Muscle layer of duodenum (tissue), 2 donors: ENCODE measurements around the gene TRPM2.

Experiments
- H3K27ac ChIP-seq: one replicate; pipeline ENCODE4 v1.7.0; 2013; ENCODE audit warnings: mild to moderate bottlenecking, low read length
- H3K27me3 ChIP-seq: one replicate; pipeline ENCODE4 v1.7.0; 2013; ENCODE audit warnings: low read depth, mild to moderate bottlenecking, control low read depth, low read length
- H3K36me3 ChIP-seq, 2 donors: one replicate each; pipeline ENCODE4 v1.7.0; 2013; ENCODE audit warnings: low read length in 2 of 2, control low read depth in 1 of 2, mild to moderate bottlenecking in 1 of 2; ENCODE audit not compliant: insufficient read depth in 2 of 2, control insufficient read depth in 1 of 2
- H3K4me1 ChIP-seq, 2 donors: one replicate each; pipeline ENCODE4 v1.7.0; 2013; ENCODE audit warnings: low read length in 2 of 2, mild to moderate bottlenecking in 2 of 2, control low read depth in 1 of 2, moderate library complexity in 1 of 2; ENCODE audit not compliant: insufficient read depth in 2 of 2, control insufficient read depth in 1 of 2
- H3K4me3 ChIP-seq, 2 donors: one replicate each; pipeline ENCODE4 v1.7.0; 2013; ENCODE audit warnings: low read length in 2 of 2, low read depth in 1 of 2, mild to moderate bottlenecking in 1 of 2
- H3K9me3 ChIP-seq, 2 donors: one replicate each; pipeline ENCODE4 v1.7.0; 2013; ENCODE audit warnings: low read length in 2 of 2, control low read depth in 1 of 2, mild to moderate bottlenecking in 1 of 2; ENCODE audit not compliant: control insufficient read depth in 1 of 2
- donor health status: healthy.

Gene TRPM2

DNA sequence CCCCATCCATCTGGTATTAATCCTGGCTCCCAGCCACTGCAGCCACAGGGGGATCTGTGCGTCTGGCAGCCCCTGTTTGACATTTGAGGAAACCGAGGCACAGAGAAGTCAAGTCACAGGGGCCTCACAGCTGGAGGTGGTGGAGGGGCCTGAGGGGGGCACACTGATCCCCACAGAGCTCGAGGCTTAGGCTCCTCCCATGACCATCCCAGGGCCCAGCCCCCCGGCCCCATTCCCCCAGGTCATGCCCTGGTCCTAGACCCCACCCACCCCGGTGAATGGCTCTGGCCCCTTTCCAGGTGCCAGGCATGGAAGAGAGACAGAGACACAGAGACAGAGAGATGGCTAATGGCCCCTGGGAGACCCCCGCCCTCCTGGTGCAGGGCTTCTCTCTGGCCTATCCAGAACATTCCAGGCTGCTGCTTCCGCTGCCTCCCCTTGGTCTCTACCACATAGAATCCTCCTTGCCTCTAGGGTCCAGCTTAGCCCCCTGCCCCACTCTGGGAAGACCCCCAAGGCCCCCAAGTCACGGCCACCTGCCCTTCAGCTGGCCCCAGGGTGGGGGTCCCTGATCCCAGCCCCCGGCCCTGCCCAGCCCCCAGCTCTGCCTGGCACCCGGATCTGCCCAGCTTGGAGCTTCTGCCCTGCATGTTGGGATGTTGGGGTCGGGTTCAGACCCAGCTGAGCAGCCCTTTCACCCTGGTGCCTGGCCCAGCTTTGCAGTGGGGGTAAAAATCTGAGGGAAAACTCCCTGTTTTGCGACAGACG is 72.7 kb downstream of the TRPM2 start:
- Histone ChIP-seq H3K27ac (no peak overlapping the region), H3K36me3 (no peaks in the 10 kb centered on the region), H3K27me3 (no peaks in the 10 kb centered on the region), H3K4me3 (no peak overlapping the region), H3K4me1 (no peaks in the 10 kb centered on the region), H3K9me3 (peaks cover 5 to 6% of the 10 kb centered on the region in 2 donors)

- Histone ChIP-seq H3K36me3 (no peaks in the 10 kb centered on the region), H3K27me3 (no peaks in the 10 kb centered on the region)
Measured at GRCh38 chr21:44426663-44427191, 73.3 kb downstream of the TRPM2 start.

GRCh38 chr21:44427241-44428120 is 74.1 kb downstream of the TRPM2 start:
- no peak overlapping the region for H3K27ac ChIP-seq
- no peaks in the 10 kb centered on the region for H3K4me1 ChIP-seq
- peaks cover 5 to 6% of the 10 kb centered on the region in 2 donors for H3K9me3 ChIP-seq
- no peaks in the 10 kb centered on the region for H3K36me3 ChIP-seq
- no peaks in the 10 kb centered on the region for H3K27me3 ChIP-seq
- H3K4me3 ChIP-seq = no peak overlapping the region

More at GRCh38 chr21:44426663-44427191, 73.3 kb downstream of the TRPM2 start:
- Histone ChIP-seq H3K4me3 (no peak overlapping the region), H3K9me3 (peaks cover 5 to 6% of the 10 kb centered on the region in 2 donors), H3K4me1 (no peaks in the 10 kb centered on the region), H3K27ac (no peak overlapping the region)

DNA sequence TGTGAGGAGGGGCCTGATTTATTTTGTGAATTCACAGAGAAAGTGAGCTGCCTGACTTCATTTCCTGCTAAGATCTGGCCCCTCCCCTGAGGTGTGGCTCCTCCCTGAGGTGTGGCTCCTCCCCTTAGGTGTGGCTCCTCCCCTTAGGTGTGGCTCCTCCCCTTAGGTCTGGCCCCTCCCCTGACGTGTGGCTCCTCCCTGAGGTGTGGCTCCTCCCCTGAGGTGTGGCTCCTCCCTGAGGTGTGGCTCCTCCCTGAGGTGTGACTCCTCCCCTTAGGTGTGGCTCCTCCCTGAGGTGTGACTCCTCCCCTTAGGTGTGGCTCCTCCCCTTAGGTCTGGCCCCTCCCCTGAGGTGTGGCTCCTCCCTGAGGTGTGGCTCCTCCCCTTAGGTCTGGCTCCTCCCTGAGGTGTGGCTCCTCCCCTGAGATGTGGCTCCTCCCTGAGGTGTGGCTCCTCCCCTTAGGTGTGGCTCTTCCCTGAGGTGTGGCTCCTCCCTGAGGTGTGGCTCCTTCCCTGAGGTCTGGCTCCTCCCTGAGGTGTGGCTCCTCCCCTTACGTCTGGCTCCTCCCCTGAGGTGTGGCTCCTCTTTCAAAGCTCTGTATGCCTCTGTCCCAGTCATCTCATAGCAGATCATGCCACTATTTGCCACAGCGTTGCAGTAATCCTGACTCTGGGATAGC is 75.0 kb downstream of the TRPM2 start:
- no peaks in the 10 kb centered on the region for H3K4me1 ChIP-seq
- no peak overlapping the region for H3K4me3 ChIP-seq
- no peak overlapping the region for H3K27ac ChIP-seq
- H3K27me3 ChIP-seq = no peaks in the 10 kb centered on the region
- H3K9me3 ChIP-seq = peaks cover 5 to 6% of the 10 kb centered on the region in 2 donors
- H3K36me3 ChIP-seq = no peaks in the 10 kb centered on the region

DNA sequence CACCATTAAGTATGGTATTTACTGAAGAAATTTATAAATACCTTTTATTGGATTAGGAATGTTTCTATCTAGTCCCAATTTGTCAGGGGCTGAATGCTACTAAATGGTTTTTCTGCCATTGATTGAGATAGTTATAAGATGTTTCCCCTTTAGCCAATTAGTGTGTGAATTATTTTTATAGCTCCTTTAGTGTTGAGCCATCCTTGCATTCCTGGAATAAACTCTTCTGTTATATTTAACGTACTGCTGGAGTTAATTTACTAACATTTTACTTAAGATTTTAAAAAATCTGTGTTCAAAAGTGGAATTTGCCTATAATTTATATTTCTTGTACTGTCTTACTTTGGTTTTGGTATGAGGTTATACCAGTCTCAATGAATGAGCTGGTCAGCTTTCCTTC is 76.5 kb downstream of the TRPM2 start:
- H3K4me1 ChIP-seq = no peaks in the 10 kb centered on the region
- no peak overlapping the region for H3K27ac ChIP-seq
- H3K27me3 ChIP-seq = no peaks in the 10 kb centered on the region
- no peak overlapping the region for H3K4me3 ChIP-seq
- no peaks in the 10 kb centered on the region for H3K36me3 ChIP-seq
- H3K9me3 ChIP-seq = peaks cover 5 to 6% of the 10 kb centered on the region in 2 donors

- Histone ChIP-seq H3K4me1 (no peaks in the 10 kb centered on the region), H3K27me3 (no peaks in the 10 kb centered on the region), H3K36me3 (no peaks in the 10 kb centered on the region), H3K9me3 (peaks cover 5 to 6% of the 10 kb centered on the region in 2 donors), H3K4me3 (no peak overlapping the region), H3K27ac (no peak overlapping the region)
Measured at GRCh38 chr21:44431300-44431699, 77.9 kb downstream of the TRPM2 start.

- Histone ChIP-seq H3K4me1 (peaks cover 0 to 7% of the 10 kb centered on the region in 2 donors), H3K27ac (no peak overlapping the region), H3K4me3 (no peak overlapping the region), H3K9me3 (peaks cover 5 to 6% of the 10 kb centered on the region in 2 donors), H3K27me3 (no peaks in the 10 kb centered on the region), H3K36me3 (no peaks in the 10 kb centered on the region)
Measured at GRCh38 chr21:44432841-44433790, 79.7 kb downstream of the TRPM2 start.

GRCh38 chr21:44433791-44434567 is 80.6 kb downstream of the TRPM2 start:
- peaks cover 0 to 6% of the 10 kb centered on the region in 2 donors for H3K9me3 ChIP-seq

GRCh38 chr21:44434568-44434925 is 81.1 kb downstream of the TRPM2 start:
- Histone ChIP-seq H3K27ac (no peak overlapping the region), H3K27me3 (no peaks in the 10 kb centered on the region), H3K4me1 (peaks cover 0 to 17% of the 10 kb centered on the region in 2 donors), H3K36me3 (no peaks in the 10 kb centered on the region), H3K9me3 (peaks cover 0 to 6% of the 10 kb centered on the region in 2 donors), H3K4me3 (no peak overlapping the region)

More at GRCh38 chr21:44433791-44434567, 80.6 kb downstream of the TRPM2 start:
- Histone ChIP-seq H3K36me3 (no peaks in the 10 kb centered on the region), H3K27me3 (no peaks in the 10 kb centered on the region), H3K4me1 (peaks cover 0 to 12% of the 10 kb centered on the region in 2 donors), H3K4me3 (no peak overlapping the region), H3K27ac (no peak overlapping the region)
